ENCODE results near the gene ZNF536.
"Not testable (repeated sequence)": the region's sequence is repeated elsewhere in the genome, so short reads cannot be mapped to it uniquely, and the experiment has no call there.

ZNF536 gene

GRCh38 chr19:30490760-30491159 lies 118.6 kb downstream of the ZNF536 start:
- DNase-seq: no peak

DNA sequence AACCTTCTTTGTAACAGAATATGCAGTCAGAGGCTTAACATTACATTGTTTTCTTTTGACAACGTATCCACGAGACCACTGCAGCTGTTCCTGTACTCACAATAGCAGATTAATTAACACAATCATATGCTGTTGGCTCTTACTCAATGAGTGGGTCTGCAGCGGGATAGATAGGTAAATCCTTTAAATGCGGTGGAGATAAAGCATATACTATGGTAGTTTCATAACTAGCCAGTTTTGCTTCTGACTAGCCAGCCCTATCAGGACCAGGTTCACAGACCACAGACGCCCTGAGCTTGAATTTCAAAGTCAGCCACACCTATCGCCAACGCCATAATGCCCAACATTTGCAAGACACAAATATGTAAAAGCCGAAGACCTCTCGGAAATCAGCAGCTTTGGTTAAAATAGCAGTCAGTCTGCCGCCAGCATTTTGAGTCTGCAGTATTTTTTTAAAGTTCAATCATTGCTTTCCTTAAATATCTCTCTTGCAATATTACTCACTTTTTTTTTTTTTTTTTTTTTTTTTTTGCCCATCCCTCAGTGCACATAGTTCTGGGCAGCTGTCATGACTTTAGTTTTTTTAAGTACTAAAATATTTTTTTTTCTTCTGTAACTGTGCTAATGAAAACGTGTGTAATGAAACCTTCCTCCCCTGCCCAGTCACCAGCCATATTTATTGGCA lies 120.5 kb downstream of the ZNF536 start:
- no peak for DNase-seq

DNA sequence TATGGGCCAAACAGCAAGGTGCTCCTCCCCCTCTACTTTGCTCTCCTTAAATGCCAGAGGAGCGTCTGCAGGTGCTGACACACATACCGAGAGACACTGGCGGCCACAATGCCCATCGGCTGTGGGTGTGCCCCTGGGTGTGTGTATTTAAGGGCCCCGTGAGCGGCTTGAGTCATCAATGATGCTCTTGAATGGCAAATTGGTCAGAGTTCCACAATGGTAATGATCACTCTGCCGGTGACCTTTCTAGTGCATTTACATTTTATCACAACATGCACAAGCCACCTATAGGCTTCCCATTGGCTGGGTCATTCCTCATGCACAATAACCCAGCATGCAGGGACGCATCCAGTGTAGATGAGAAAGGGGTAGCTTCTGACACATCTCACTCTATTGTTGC lies 124.8 kb downstream of the ZNF536 start:
- DNase-seq: no peak

DNA sequence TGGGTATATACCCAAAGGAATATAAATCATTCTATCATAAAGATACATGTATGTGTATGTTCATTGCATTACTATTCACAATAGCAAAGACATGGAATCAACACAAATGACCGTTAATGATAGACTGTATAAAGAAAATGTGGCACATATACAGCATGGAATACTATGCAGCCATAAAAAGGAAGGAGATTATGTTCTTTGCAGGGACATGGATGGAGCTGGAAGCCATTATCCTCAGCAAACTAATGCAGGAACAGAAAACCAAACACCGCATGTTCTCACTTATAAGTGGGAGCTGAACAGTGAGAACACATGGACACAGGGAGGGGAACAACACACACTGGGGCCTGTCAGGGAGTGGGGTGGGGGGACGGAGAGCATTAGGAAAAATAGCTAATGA lies 125.9 kb downstream of the ZNF536 start:
- DNase-seq: not testable (repeated sequence)

- no peak for DNase-seq
These were observed 126.5 kb downstream of the ZNF536 start for GRCh38 chr19:30498707-30499106.

DNA sequence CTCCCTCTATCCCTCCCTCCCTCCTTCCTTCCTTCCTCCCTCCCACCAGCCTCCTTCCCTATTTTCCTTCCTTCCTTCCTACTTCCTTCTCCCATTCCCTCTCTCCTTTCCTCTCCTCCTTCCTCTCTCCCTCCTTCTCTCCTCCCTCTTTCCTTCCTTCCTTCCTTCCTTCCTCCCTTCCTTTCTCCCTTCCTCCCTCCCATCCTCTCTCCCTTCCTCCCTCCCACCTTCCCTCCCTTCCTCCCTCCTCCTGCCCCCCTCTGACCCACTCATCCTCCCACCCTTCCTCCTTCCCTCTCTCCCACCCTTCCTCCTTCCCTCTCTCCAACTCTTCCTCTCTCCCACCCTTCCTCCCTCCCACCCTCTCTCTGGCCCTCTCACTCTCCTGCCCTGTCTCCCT lies 132.1 kb downstream of the ZNF536 start:
- no peak for DNase-seq

- no peak for DNase-seq
These were observed 140.2 kb downstream of the ZNF536 start for GRCh38 chr19:30512176-30513081.

GRCh38 chr19:30513082-30513411 lies 140.9 kb downstream of the ZNF536 start:
- no peak for DNase-seq

- DNase-seq: no peak
These were observed 143.9 kb downstream of the ZNF536 start for GRCh38 chr19:30516111-30516510.

DNA sequence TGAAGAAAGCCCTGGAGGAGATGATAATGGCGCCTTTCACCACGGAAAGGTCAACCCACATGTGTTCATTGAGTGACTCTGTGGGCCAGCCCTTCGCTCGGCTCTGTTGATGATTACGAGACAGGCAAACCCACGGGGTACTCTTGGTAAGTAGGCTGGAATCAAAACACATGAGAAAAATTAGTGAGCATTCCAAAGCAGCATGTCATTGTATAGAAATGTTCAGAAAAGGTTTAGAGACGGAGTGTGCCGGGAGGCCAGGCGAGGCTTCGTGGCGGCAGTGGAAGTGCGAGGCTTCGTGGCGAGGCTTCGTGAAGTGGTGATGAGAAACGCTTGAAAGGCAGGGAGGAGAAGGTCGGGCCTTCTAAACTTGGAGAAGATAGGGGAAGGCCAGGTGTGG lies 144.3 kb downstream of the ZNF536 start:
- no peak for DNase-seq

GRCh38 chr19:30518965-30519606 lies 146.9 kb downstream of the ZNF536 start:
- no peak for DNase-seq

DNA sequence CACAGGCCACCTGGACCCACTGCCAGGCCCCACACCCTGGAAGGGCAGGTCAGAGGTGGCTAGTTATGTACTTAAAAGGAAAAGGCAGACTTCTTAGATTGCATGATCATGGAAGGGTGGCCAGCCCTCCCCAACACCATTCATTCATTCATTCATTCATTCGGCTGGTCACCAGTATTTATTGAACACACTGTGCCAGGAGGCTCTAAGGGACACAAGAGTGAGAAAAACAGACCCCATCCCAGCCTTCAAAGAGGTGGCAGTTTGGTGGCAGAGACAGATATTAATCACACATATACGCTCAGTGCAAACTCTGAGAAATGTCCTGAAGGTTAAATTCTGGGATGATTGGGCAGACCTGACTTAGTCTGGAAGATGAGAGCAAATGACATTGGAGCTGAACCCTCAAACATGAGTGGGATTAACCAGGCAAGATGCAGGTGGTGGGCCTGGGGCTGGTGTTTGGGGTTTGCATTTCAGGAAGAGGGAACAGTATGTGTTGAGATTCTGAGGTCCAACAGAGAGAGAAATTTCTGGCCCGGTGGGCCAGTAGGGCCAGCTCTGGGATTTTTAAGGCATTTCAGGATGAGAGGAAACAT lies 147.5 kb downstream of the ZNF536 start:
- no peak for DNase-seq

DNA sequence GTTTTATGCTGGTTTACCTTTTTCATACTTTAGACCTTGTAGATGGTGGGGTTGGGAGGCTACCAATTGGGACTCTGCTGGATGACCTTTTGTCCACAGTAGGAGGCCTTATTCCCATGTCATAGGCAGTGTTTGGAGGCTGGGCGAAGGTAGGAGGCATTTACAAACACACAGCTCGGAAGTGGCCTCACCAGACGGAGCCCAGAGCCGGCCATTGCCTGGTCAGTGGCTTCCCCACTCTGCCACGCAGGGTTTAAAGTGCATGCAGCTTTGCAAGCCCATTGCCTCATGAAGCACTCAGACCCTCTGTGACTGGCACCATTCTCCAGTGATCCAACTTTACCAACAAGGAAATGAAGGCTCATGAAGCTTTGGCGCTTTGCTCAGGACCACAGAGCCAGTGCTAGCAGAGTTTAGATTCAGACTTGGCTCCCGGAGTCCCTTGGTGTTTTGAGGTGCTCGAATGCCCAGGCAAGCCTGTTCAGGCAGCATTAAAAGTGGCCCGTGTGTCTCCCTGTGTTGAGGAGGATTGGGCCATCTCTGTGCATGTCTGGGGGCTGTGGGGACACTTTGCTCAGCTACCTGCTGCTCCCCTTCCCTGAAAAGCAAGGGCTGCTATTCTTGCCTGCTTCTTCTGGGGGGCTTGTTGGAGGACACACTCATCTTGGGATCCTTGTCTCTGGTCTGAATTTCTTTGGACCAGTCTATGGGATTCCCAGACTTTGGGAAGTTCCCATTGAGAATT lies 148.7 kb downstream of the ZNF536 start:
- no peak for DNase-seq

GRCh38 chr19:30521937-30522336 lies 149.8 kb downstream of the ZNF536 start:
- DNase-seq: no peak

- DNase-seq: no peak
These were observed 150.2 kb downstream of the ZNF536 start for GRCh38 chr19:30522341-30522740.

- no peak for DNase-seq
These were observed 151.6 kb downstream of the ZNF536 start for GRCh38 chr19:30523791-30524190.

DNA sequence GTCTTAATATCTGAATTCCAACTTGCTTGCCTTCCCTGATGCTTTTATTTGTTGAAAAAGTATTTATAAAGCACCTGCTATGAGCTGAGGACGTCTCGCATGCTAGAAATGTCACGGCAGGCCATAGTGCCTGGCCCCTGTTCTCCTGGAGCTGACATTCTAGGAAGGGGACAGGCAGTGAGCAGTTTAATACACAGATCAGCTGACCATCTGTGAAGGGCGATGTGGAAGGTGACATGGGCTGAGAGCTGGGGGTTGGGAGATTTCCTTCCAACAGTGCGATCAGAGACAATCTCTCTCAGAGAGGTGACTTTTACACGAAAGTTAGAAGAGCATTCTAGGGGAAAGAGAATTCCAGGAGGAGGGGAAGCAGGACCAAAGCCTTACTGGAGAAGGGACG lies 153.2 kb downstream of the ZNF536 start:
- no peak for DNase-seq

DNA sequence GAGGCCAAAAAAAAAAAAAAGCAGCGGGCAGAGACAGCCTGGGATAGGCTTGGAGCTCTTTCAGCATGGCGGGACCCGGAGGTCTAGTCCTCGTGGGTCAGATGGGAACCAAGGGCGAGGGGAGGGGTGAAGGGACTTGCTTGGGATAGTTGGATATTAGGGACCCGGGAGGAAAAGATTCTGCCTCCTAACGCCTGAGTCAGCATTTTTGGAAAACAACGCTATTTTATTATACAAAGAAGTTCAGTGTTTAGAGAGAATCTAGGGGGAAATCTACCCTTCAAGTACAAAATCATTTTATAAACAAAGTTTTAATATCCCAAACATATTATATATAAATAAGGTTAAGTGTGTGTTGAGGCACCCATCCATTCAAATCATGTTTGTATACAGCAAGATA lies 156.7 kb downstream of the ZNF536 start:
- DNase-seq: no peak

GRCh38 chr19:30529876-30530275 lies 157.7 kb downstream of the ZNF536 start:
- no peak for DNase-seq

GRCh38 chr19:30530751-30531150 lies 158.6 kb downstream of the ZNF536 start:
- no peak for DNase-seq

GRCh38 chr19:30535011-30535410 lies 162.8 kb downstream of the ZNF536 start:
- DNase-seq: no peak

GRCh38 chr19:30536975-30537374 lies 164.8 kb downstream of the ZNF536 start:
- no peak for DNase-seq

DNA sequence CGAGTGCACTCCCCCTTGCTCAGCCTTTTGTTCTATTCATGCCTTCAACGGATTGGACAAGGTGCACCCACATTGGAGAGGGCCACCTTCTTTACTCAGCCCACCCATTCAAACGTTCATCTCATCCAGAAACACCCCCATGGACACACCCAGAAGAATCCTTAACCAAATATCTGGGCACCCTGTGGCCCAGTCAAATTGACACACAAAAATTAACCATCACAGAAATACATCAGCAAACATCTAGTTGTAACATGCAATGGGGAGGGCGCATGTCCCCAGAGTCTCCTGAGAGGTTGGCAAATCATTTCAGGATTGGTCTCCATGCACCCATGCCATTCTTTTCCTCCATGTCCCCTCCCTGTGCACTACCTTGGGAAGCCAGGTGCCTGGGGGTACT lies 167.1 kb downstream of the ZNF536 start:
- no peak for DNase-seq
